ENCODE results near the gene WFDC1. TPM values are rescaled to one million over a fixed set of nuclear protein-coding genes. Genes with fewer than 3 reads are reported as not detected.

WFDC1 gene
- total and polyA plus RNA-seq, 2 experiments from 2014 or later = 0.76 to 0.95 TPM

- H3K9me2 ChIP-seq (ENCODE audit: insufficient read depth) = no peaks in the 10 kb centered on the region
- Mint-ChIP-seq H3K27me3 (ENCODE audit: insufficient read depth, low read depth, poor library complexity) (peaks cover 2% of the 10 kb centered on the region), H3K36me3 (ENCODE audit: low read depth) (no peaks in the 10 kb centered on the region), H3K4me1 (no peaks in the 10 kb centered on the region), H3K9me3 (no peaks in the 10 kb centered on the region), H3K27ac (no peak overlapping the region), H3K4me3 (no peak overlapping the region)
- H3K4me3 ChIP-seq = no peak overlapping the region
- TF ChIP-seq STAT1 (IDR thresholded peaks at IDR 0.05; ENCODE audit: unreplicated experiment) = no peak
- no peak for TF ChIP-seq EZH2phosphoT487 (IDR thresholded peaks at IDR 0.05; ENCODE audit: unreplicated experiment)
- TF ChIP-seq, protein P1, sequence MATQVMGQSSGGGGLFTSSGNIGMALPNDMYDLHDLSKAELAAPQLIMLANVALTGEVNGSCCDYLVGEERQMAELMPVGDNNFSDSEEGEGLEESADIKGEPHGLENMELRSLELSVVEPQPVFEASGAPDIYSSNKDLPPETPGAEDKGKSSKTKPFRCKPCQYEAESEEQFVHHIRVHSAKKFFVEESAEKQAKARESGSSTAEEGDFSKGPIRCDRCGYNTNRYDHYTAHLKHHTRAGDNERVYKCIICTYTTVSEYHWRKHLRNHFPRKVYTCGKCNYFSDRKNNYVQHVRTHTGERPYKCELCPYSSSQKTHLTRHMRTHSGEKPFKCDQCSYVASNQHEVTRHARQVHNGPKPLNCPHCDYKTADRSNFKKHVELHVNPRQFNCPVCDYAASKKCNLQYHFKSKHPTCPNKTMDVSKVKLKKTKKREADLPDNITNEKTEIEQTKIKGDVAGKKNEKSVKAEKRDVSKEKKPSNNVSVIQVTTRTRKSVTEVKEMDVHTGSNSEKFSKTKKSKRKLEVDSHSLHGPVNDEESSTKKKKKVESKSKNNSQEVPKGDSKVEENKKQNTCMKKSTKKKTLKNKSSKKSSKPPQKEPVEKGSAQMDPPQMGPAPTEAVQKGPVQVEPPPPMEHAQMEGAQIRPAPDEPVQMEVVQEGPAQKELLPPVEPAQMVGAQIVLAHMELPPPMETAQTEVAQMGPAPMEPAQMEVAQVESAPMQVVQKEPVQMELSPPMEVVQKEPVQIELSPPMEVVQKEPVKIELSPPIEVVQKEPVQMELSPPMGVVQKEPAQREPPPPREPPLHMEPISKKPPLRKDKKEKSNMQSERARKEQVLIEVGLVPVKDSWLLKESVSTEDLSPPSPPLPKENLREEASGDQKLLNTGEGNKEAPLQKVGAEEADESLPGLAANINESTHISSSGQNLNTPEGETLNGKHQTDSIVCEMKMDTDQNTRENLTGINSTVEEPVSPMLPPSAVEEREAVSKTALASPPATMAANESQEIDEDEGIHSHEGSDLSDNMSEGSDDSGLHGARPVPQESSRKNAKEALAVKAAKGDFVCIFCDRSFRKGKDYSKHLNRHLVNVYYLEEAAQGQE (IDR thresholded peaks at IDR 0.05; ENCODE audit: unreplicated experiment) = no peak
- no peak for TF ChIP-seq EZH2 (IDR thresholded peaks at IDR 0.05; ENCODE audit: low read depth, unreplicated experiment)
- no peak for TF ChIP-seq JUNB (IDR thresholded peaks at IDR 0.05; ENCODE audit: unreplicated experiment)
- TF ChIP-seq POLR2AphosphoS5 (IDR thresholded peaks at IDR 0.05; ENCODE audit: low read depth) = no peak
- 0 out of 2 replicates have a peak, but pooled peaks cover 2% of the 10 kb centered on the region for H3F3A ChIP-seq (replicated peaks; ENCODE audit: low read depth)
- H3K27me3 ChIP-seq (ENCODE audit: insufficient read depth) = no peaks in the 10 kb centered on the region
- ATAC-seq (no peak), DNase-seq (ENCODE audit: low spot score) (no peak)
- no peaks in the 10 kb centered on the region for H3K79me2 ChIP-seq (replicated peaks; ENCODE audit: insufficient read depth)
- no peak overlapping the region for H2AFZ ChIP-seq
- H3K4me2 ChIP-seq = no peak overlapping the region
- no peaks in the 10 kb centered on the region for H4K20me1 ChIP-seq (replicated peaks; ENCODE audit: insufficient read depth)
- no peaks in the 10 kb centered on the region for H3K4me1 ChIP-seq (ENCODE audit: insufficient read depth)
- H3K27ac ChIP-seq (ENCODE audit: low read depth) = no peak overlapping the region
- H3K36me3 ChIP-seq (ENCODE audit: insufficient read depth) = no peaks in the 10 kb centered on the region
These were observed 23.7 kb downstream of the WFDC1 start for GRCh38 chr16:84318091-84318975.

DNA sequence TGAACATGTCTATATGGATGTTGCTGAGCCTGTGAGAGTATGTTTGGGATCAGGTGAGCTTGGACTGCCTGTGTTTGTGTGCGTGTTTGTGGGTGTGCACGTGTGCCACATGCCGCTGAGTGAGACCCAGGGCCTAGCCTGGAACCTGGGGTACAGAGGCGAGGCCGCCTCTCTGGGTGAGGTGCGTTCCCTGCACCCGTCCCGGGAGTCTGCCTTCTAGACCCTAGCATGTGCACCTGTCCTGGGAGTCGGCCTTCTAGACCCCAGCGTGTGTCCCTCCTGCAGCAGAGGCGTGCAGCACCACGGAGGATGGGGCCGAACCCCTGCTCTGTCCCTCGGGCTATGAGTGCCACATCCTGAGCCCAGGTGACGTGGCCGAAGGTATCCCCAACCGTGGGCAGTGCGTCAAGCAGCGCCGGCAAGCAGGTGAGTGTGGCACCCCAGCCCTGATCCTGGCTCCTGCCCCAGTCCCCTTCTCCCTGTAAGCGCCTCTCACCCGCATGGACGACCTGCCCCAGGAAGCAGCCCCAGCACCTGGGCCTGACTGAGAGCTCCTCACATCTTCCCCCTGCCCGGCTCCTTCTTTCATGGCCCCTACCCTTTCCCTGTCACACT is 24.6 kb downstream of the WFDC1 start:
- no peak overlapping the region for H3K4me3 ChIP-seq
- no peaks in the 10 kb centered on the region for H3K4me1 ChIP-seq (ENCODE audit: insufficient read depth)
- H3K36me3 Mint-ChIP-seq (ENCODE audit: low read depth) = no peaks in the 10 kb centered on the region
- H3K79me2 ChIP-seq (replicated peaks; ENCODE audit: insufficient read depth) = no peaks in the 10 kb centered on the region
- no peaks in the 10 kb centered on the region for H3K9me2 ChIP-seq (ENCODE audit: insufficient read depth)
- no peaks in the 10 kb centered on the region for H3F3A ChIP-seq (replicated peaks; ENCODE audit: low read depth)
- H4K20me1 ChIP-seq (replicated peaks; ENCODE audit: insufficient read depth) = no peaks in the 10 kb centered on the region
- no peak overlapping the region for H2AFZ ChIP-seq
- H3K27ac ChIP-seq (ENCODE audit: low read depth) = no peak overlapping the region
- no peaks in the 10 kb centered on the region for H3K4me1 Mint-ChIP-seq
- H3K27ac Mint-ChIP-seq = no peak overlapping the region
- DNase-seq (ENCODE audit: low spot score) = no peak
- no peak overlapping the region for H3K4me2 ChIP-seq
- ATAC-seq = no peak
- H3K27me3 Mint-ChIP-seq (ENCODE audit: insufficient read depth, low read depth, poor library complexity) = peaks cover 2% of the 10 kb centered on the region
- no peaks in the 10 kb centered on the region for H3K27me3 ChIP-seq (ENCODE audit: insufficient read depth)
- H3K9me3 Mint-ChIP-seq = no peaks in the 10 kb centered on the region
- H3K4me3 Mint-ChIP-seq = no peak overlapping the region
- H3K36me3 ChIP-seq (ENCODE audit: insufficient read depth) = no peaks in the 10 kb centered on the region
- TF ChIP-seq EZH2 (IDR thresholded peaks at IDR 0.05; ENCODE audit: low read depth, unreplicated experiment) (no peak), EZH2phosphoT487 (IDR thresholded peaks at IDR 0.05; ENCODE audit: unreplicated experiment) (no peak), POLR2AphosphoS5 (IDR thresholded peaks at IDR 0.05; ENCODE audit: low read depth) (no peak), NANOG (IDR thresholded peaks at IDR 0.05; ENCODE audit: borderline replicate concordance) (no peak), ZNF331 (CRISPR knock-in tag; IDR thresholded peaks at IDR 0.05; ENCODE audit: low read depth) (no peak)
- TF ChIP-seq, protein P1 (IDR thresholded peaks at IDR 0.05; ENCODE audit: unreplicated experiment) = no peak
